Measurements from ENCODE around the gene CRYAA. TPM values are rescaled to one million over a fixed set of nuclear protein-coding genes. Genes with fewer than 3 reads are reported as not detected.
"Not testable (repeated sequence)": the region's sequence is repeated elsewhere in the genome, so short reads cannot be mapped to it uniquely, and the experiment has no call there.

Gene CRYAA
- total and polyA plus RNA-seq, 3 experiments from 2014 or later, result not detected

DNA sequence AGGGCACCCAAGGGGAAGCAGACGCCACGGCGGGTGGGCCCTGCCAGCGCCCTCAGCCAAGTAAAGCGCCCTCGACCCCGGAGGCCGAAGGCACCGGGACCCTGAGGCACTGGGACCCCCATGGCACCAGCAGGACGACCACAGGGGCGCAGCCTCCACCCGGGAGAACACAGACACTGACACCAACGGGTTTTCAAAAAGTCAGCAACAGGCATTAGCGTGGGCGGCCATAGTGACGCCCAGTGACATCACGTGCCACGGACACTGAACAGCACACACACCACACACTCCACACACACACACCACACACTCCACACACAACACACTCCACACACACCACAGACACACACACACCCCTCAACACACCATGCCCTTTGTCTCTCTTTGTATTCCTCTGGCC, 4.6 kb downstream of the CRYAA start:
- H3K27ac ChIP-seq (ENCODE audit: low read depth, low read length); H3K27me3 ChIP-seq (ENCODE audit: insufficient read depth, low read length, poor library complexity, severe bottlenecking); CTCF ChIA-PET; DNase-seq; H3K27ac Mint-ChIP-seq; H3K9me3 Mint-ChIP-seq; POLR2A ChIA-PET; H3K27me3 Mint-ChIP-seq; H3K9me3 ChIP-seq (ENCODE audit: low read length); H3K4me1 ChIP-seq (ENCODE audit: insufficient read depth, low read length); H3K36me3 Mint-ChIP-seq; H3K4me3 ChIP-seq (ENCODE audit: low read length); H3K36me3 ChIP-seq (ENCODE audit: insufficient read depth, low read length); H3K4me1 Mint-ChIP-seq; H3K4me3 Mint-ChIP-seq: not testable (repeated sequence)

DNA sequence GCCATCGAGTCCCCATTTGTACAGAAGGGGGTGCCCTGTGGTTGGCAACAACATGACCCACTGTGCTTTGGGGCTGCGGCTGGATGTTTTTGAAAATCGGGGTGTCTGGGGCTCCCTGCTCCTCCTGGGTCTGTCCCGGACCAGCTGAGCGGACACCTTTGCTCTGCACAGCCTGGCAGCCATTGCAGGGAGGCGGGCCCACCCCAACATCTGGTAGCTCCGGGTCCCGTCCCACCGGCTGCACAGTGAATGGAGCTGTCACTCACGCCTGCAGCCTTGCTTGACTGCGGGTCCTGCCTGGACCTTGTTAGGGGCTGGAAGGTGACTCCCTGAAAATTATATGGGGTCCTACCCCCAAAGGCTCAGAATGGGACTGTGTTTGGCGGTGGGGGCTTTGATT, 5.1 kb downstream of the CRYAA start:
- POLR2A ChIA-PET; DNase-seq; H3K4me3 Mint-ChIP-seq; H3K4me1 Mint-ChIP-seq; H3K27me3 ChIP-seq (ENCODE audit: insufficient read depth, low read length, poor library complexity, severe bottlenecking); H3K9me3 ChIP-seq (ENCODE audit: low read length); H3K27ac ChIP-seq (ENCODE audit: low read depth, low read length); H3K36me3 Mint-ChIP-seq; CTCF ChIA-PET; H3K4me3 ChIP-seq (ENCODE audit: low read length); H3K27ac Mint-ChIP-seq; H3K27me3 Mint-ChIP-seq; H3K36me3 ChIP-seq (ENCODE audit: insufficient read depth, low read length); H3K4me1 ChIP-seq (ENCODE audit: insufficient read depth, low read length); H3K9me3 Mint-ChIP-seq: not testable (repeated sequence)

DNA sequence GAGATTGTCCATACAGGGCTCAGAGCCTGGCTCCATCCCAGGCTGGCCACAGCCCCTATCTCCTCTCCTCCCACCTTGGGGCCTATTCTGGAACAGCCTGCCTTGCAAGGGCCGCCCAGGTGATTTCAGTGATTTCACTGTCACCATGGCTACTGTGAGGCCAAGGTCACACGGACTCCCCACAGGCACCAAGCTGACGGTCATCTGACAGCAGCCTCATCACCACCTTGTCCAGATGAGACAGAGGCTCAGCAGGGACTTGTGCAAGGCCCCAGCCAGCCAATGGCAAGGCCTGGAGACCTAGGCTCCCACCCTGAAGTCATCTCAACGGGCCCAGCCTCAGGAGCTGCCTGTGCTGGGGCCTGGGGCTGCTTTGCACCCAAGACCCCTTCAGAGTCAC, 6.2 kb downstream of the CRYAA start:
- H3K27me3 ChIP-seq (ENCODE audit: insufficient read depth, low read length, poor library complexity, severe bottlenecking); H3K36me3 Mint-ChIP-seq; CTCF ChIA-PET; H3K4me1 Mint-ChIP-seq; H3K4me3 Mint-ChIP-seq; POLR2A ChIA-PET; H3K9me3 ChIP-seq (ENCODE audit: low read length); DNase-seq; H3K4me3 ChIP-seq (ENCODE audit: low read length); H3K27ac ChIP-seq (ENCODE audit: low read depth, low read length); H3K9me3 Mint-ChIP-seq; H3K4me1 ChIP-seq (ENCODE audit: insufficient read depth, low read length); H3K27me3 Mint-ChIP-seq; H3K36me3 ChIP-seq (ENCODE audit: insufficient read depth, low read length); H3K27ac Mint-ChIP-seq: not testable (repeated sequence)

DNA sequence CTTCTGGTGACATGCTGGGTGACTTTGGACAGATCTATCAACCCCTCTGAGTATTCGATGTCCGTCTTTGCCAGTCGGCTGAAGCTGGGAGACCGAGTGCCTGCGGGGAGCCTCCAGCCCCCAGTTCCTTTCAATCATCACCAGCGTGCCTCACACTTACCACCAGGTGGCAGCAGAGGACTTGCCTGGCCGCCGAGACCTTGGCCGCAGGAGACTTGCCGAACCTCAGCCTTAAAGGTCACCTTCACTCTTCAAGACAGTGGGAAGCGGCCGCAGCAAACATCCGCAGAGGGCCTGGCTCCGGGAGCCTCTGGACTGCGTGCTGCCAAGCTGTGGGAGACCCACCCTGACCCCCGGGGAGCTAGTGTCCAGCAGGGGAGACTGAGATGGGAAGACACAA, 7.8 kb downstream of the CRYAA start:
- H3K4me1 ChIP-seq (ENCODE audit: insufficient read depth, low read length); H3K27me3 ChIP-seq (ENCODE audit: insufficient read depth, low read length, poor library complexity, severe bottlenecking); H3K36me3 Mint-ChIP-seq; H3K4me3 ChIP-seq (ENCODE audit: low read length); H3K27me3 Mint-ChIP-seq; H3K9me3 Mint-ChIP-seq; H3K36me3 ChIP-seq (ENCODE audit: insufficient read depth, low read length); DNase-seq; POLR2A ChIA-PET; CTCF ChIA-PET; H3K27ac ChIP-seq (ENCODE audit: low read depth, low read length); H3K27ac Mint-ChIP-seq; H3K9me3 ChIP-seq (ENCODE audit: low read length); H3K4me3 Mint-ChIP-seq; H3K4me1 Mint-ChIP-seq: not testable (repeated sequence)

DNA sequence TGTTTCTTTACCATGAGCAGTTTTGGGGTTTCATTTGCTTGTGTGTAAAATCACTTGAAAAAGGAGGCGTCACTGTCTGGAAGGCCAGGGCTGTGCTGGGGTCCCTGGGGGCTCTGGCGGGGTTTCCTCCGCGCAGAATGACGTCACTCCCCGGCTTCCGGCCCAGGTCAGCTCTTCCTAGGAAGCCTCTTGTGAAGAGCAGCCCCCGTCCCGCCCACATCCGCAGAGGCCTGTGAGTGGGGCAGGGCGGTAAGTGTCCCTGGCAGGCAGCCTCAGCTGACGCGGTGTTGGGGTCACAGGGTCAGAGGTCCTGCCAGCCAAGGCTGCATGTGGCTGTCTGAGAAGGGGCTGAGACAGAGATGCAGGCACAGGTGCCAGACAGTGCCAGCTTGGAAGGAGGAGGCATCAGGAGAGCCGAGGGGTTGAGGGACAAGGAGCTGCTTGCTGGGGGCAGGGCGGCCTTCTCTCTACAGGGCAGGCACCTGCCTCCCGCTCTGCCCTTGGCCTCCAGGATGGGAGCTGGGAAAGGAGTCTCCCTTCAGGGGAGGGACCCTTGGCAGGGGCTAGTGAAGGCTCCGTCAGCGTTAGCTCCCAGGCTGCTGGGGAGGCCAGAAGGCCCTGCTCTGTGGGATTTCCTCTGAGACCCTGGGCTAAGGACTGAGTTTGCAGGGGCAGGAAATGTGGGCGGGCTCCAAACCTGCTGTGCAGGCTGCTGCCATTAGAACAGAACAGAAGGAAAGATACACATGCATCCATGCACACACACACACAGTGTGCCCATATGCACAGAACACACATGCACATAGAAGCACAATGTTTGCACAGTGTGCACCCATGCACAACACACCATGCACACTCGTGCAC, 8.5 kb downstream of the CRYAA start:
- H3K9me3 Mint-ChIP-seq; H3K9me3 ChIP-seq (ENCODE audit: low read length); H3K4me1 ChIP-seq (ENCODE audit: insufficient read depth, low read length); H3K27me3 Mint-ChIP-seq; H3K36me3 ChIP-seq (ENCODE audit: insufficient read depth, low read length); H3K4me3 ChIP-seq (ENCODE audit: low read length); H3K27ac ChIP-seq (ENCODE audit: low read depth, low read length); CTCF ChIA-PET; H3K4me1 Mint-ChIP-seq; H3K27me3 ChIP-seq (ENCODE audit: insufficient read depth, low read length, poor library complexity, severe bottlenecking); DNase-seq; H3K27ac Mint-ChIP-seq; H3K36me3 Mint-ChIP-seq; H3K4me3 Mint-ChIP-seq; POLR2A ChIA-PET: not testable (repeated sequence)

DNA sequence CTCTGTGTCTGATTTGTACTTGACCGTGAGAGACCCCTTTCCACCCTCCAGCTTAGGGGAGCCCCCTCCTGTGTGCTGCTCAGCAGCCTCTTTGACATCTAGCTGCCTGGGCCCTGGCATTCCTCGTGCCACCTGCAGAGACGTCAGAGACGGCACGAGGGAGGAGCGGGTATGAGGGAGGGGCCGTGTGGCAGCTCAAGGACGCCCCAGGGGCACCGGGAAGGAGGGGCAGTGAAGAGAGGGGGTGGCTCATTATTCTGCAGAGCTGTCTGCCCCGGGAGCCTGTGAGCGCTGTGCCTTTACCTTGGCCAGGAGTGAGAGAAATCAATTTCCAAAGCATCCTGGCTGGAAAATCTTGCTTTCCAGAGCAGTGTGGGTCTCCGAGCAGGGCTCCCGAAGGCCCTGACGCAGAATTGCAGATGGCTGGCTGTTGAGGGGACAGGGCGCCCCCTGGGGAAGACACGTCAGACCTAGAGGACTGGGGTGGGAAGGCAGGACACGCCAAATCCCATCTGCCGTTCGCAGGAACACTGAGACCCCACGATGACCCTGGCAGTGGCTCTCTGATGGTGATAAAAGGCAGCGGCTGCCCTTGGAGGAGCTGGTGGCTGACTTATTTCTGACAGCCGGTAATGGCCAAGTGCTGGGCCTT, 9.5 kb downstream of the CRYAA start:
- H3K9me3 ChIP-seq (ENCODE audit: low read length); H3K4me3 Mint-ChIP-seq; H3K27me3 ChIP-seq (ENCODE audit: insufficient read depth, low read length, poor library complexity, severe bottlenecking); H3K36me3 Mint-ChIP-seq; H3K27ac ChIP-seq (ENCODE audit: low read depth, low read length); H3K27me3 Mint-ChIP-seq; H3K4me3 ChIP-seq (ENCODE audit: low read length); H3K4me1 ChIP-seq (ENCODE audit: insufficient read depth, low read length); CTCF ChIA-PET; H3K4me1 Mint-ChIP-seq; H3K9me3 Mint-ChIP-seq; POLR2A ChIA-PET; H3K36me3 ChIP-seq (ENCODE audit: insufficient read depth, low read length); H3K27ac Mint-ChIP-seq; DNase-seq: not testable (repeated sequence)

DNA sequence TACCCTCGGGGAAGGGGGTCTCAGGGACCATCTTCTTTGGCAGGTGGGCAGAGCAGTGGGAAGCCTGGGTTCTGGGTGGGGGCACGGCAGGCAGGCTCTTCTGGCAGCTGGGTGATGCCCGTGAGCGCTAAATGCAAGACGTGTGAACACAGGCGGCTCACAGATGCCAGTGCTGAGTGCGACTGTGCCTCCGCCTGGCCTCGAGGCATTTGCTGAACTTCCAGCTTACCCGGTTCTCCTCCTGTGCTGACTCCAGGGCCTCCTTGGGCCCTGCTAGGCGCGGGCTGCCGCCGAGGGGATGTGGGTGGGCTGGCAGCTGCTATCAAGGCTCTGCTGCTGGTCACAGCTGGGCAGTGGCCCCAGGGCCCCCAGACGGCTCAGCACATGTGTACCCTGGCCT, 12.2 kb downstream of the CRYAA start:
- POLR2A ChIA-PET; H3K27me3 ChIP-seq (ENCODE audit: insufficient read depth, low read length, poor library complexity, severe bottlenecking); H3K9me3 Mint-ChIP-seq; CTCF ChIA-PET; H3K4me1 ChIP-seq (ENCODE audit: insufficient read depth, low read length); H3K27ac Mint-ChIP-seq; DNase-seq; H3K36me3 Mint-ChIP-seq; H3K9me3 ChIP-seq (ENCODE audit: low read length); H3K4me3 Mint-ChIP-seq; H3K27ac ChIP-seq (ENCODE audit: low read depth, low read length); H3K27me3 Mint-ChIP-seq; H3K4me3 ChIP-seq (ENCODE audit: low read length); H3K36me3 ChIP-seq (ENCODE audit: insufficient read depth, low read length); H3K4me1 Mint-ChIP-seq: not testable (repeated sequence)

DNA sequence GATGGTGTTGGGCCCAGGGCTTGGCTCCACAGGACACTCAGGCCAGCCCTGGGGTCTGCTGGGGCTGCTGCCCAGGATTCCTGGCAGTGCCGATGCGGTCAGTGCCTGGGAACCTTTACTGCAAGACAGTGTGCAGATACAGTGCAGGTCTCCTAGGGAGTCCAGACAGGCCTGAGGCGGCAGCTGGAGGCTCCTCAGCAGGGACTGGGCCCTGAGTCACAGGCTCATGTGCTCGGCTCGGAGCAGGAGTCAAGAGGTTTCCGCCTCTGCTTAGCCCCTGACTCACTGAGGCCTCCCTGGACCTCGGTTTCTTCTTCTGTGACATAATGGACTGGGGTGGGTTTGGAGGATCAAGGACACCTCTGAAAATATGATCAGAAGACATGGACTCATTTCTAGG, 18.5 kb downstream of the CRYAA start:
- H3K36me3 ChIP-seq (ENCODE audit: insufficient read depth, low read length); H3K4me1 Mint-ChIP-seq; H3K4me3 ChIP-seq (ENCODE audit: low read length); H3K4me3 Mint-ChIP-seq; CTCF ChIA-PET; POLR2A ChIA-PET; H3K9me3 ChIP-seq (ENCODE audit: low read length); H3K4me1 ChIP-seq (ENCODE audit: insufficient read depth, low read length); H3K36me3 Mint-ChIP-seq; H3K27me3 ChIP-seq (ENCODE audit: insufficient read depth, low read length, poor library complexity, severe bottlenecking); H3K9me3 Mint-ChIP-seq; DNase-seq; H3K27ac ChIP-seq (ENCODE audit: low read depth, low read length): not testable (repeated sequence)
- peak overlapping the region in 2 of 8 donors; percentile 1 to 68 for H3K27ac Mint-ChIP-seq
- H3K27me3 Mint-ChIP-seq, result peaks cover 8 to 12% of the 10 kb centered on the region in 2 donors

Data from CD8-positive, alpha-beta memory T cell (primary cell).